KMS-11 (cell line): Measurements from ENCODE around the gene TAB2.

Experiments used
- H2AFZ ChIP-seq: fragments of 200-600 bp; sonication (generic); 2 replicates; pipeline ENCODE4 v1.6.1; 2016; ENCODE audit warnings: antibody characterized with exemption, mixed run types, low read depth
- H3K27ac ChIP-seq: fragments of 200-600 bp; sonication (generic); 2 replicates; pipeline ENCODE4 v1.6.1; 2016; ENCODE audit warnings: mild to moderate bottlenecking, mixed run types
- H3K27me3 ChIP-seq: fragments of 200-600 bp; sonication (generic); 2 replicates; pipeline ENCODE4 v1.6.1; 2017; ENCODE audit warnings: mild to moderate bottlenecking, low read depth, mixed run types, moderate library complexity; ENCODE audit not compliant: insufficient read depth
- H3K36me3 ChIP-seq: fragments of 200-600 bp; sonication (generic); 2 replicates; pipeline ENCODE4 v1.6.1; 2017; ENCODE audit warnings: mild to moderate bottlenecking, mixed run types; ENCODE audit not compliant: insufficient read depth
- H3K4me1 ChIP-seq: fragments of 200-600 bp; sonication (generic); 2 replicates; pipeline ENCODE4 v1.6.1; 2016; ENCODE audit warnings: mild to moderate bottlenecking, low read depth, mixed run types; ENCODE audit not compliant: poor library complexity, severe bottlenecking
- H3K4me2 ChIP-seq: fragments of 200-600 bp; sonication (generic); 2 replicates; pipeline ENCODE4 v1.7.0; 2016; ENCODE audit warnings: mild to moderate bottlenecking, mixed run types
- H3K4me3 ChIP-seq: fragments of 200-600 bp; sonication (generic); IDR thresholded peaks from 2 replicates; pipeline ENCODE4 v1.6.1; 2017; ENCODE audit warnings: low read depth, low read length, mixed read lengths; ENCODE audit not compliant: insufficient read depth
- H3K79me2 ChIP-seq: fragments of 200-600 bp; sonication (generic); 2 replicates; pipeline ENCODE4 v1.6.1; 2016; ENCODE audit warnings: low read depth, mixed run types; ENCODE audit not compliant: insufficient read depth
- H3K9ac ChIP-seq: fragments of 200-600 bp; sonication (generic); 2 replicates; pipeline ENCODE4 v1.6.1; 2016; ENCODE audit warnings: mild to moderate bottlenecking, mixed run types
- H4K20me1 ChIP-seq: fragments of 200-600 bp; sonication (generic); 2 replicates; pipeline ENCODE4 v1.6.1; 2016; ENCODE audit warnings: mild to moderate bottlenecking, mixed run types; ENCODE audit not compliant: insufficient read depth
- CTCF ChIP-seq: fragments of 200-600 bp; sonication (generic); conservative IDR thresholded peaks from 2 replicates; pipeline ENCODE4 v1.6.1; 2017; ENCODE audit warnings: low read depth, mild to moderate bottlenecking, antibody characterized with exemption, low read length, moderate library complexity, mixed read lengths

TAB2 gene

GRCh38 chr6:149329529-149329928 is 12.0 kb downstream of the TAB2 start:
- no peak overlapping the region for H3K4me2 ChIP-seq
- no peak overlapping the region for H3K9ac ChIP-seq
- H3K4me3 ChIP-seq: no peak overlapping the region
- peaks cover 87% of the 10 kb centered on the region for H3K79me2 ChIP-seq
- no peaks in the 10 kb centered on the region for H3K27me3 ChIP-seq
- no peak for TF ChIP-seq CTCF
- no peak overlapping the region for H2AFZ ChIP-seq
- H4K20me1 ChIP-seq: 0 out of 2 replicates have a peak, but pooled peaks cover 6% of the 10 kb centered on the region
- peaks cover 6% of the 10 kb centered on the region for H3K4me1 ChIP-seq
- H3K36me3 ChIP-seq: no peaks in the 10 kb centered on the region
- no peak overlapping the region for H3K27ac ChIP-seq

- H3K79me2 ChIP-seq: peaks cover 85% of the 10 kb centered on the region
- no peak for TF ChIP-seq CTCF
- H3K4me1 ChIP-seq: peaks cover under 1% of the 10 kb centered on the region
- H3K27ac ChIP-seq: no peak overlapping the region
- H2AFZ ChIP-seq: no peak overlapping the region
- H3K9ac ChIP-seq: no peak overlapping the region
- H4K20me1 ChIP-seq: 0 out of 2 replicates have a peak, but pooled peaks cover 6% of the 10 kb centered on the region
- H3K4me2 ChIP-seq: no peak overlapping the region
- H3K36me3 ChIP-seq: no peaks in the 10 kb centered on the region
- H3K27me3 ChIP-seq: no peaks in the 10 kb centered on the region
- H3K4me3 ChIP-seq: no peak overlapping the region
These were observed 12.6 kb downstream of the TAB2 start for GRCh38 chr6:149330133-149330532.

GRCh38 chr6:149331043-149331807 is 13.7 kb downstream of the TAB2 start:
- Histone ChIP-seq H3K27me3 (no peaks in the 10 kb centered on the region), H3K36me3 (no peaks in the 10 kb centered on the region), H3K79me2 (peaks cover 83% of the 10 kb centered on the region), H3K4me1 (no peaks in the 10 kb centered on the region), H4K20me1 (0 out of 2 replicates have a peak, but pooled peaks cover 6% of the 10 kb centered on the region), H3K9ac (no peak overlapping the region), H2AFZ (no peak overlapping the region), H3K4me2 (no peak overlapping the region), H3K4me3 (no peak overlapping the region), H3K27ac (no peak overlapping the region)
- TF ChIP-seq CTCF: no peak

GRCh38 chr6:149331871-149332270 is 14.4 kb downstream of the TAB2 start:
- Histone ChIP-seq H3K9ac (no peak overlapping the region), H4K20me1 (0 out of 2 replicates have a peak, but pooled peaks cover 6% of the 10 kb centered on the region), H2AFZ (no peak overlapping the region), H3K36me3 (no peaks in the 10 kb centered on the region), H3K27ac (no peak overlapping the region), H3K4me3 (no peak overlapping the region), H3K4me2 (no peak overlapping the region), H3K79me2 (peaks cover 80% of the 10 kb centered on the region), H3K4me1 (no peaks in the 10 kb centered on the region), H3K27me3 (no peaks in the 10 kb centered on the region)
- no peak for TF ChIP-seq CTCF
